Heart left ventricle (tissue), 13 donors: ENCODE data around the gene FAM98C.

Experiments
- CTCF ChIP-seq, 12 donors: fragments of 200-600 bp; sonication (generic) in 4 of 12; IDR thresholded peaks; one replicate each; pipeline versions ENCODE4 v1.5.0 to v1.8.0; 2018 to 2022; ENCODE audit warnings: antibody characterized with exemption in 12 of 12, mild to moderate bottlenecking in 5 of 12
- POLR2A ChIP-seq, 2 donors: fragments of 450-650 bp; IDR thresholded peaks; one replicate each; pipeline ENCODE4 v1.6.1; 2017; ENCODE audit warnings: antibody characterized with exemption in 2 of 2, mild to moderate bottlenecking in 2 of 2, moderate library complexity in 2 of 2
- donor health status: ischemic (EF 13 %, LVEDD 7.1; RV severe dilation, severe dysfunction).
- donor health status: DM: no; HTN: yes; CAD: no.
- donor health status: DM: no; HTN: no; CAD: no.
- donor health status: ischemic (EF 25% LVEDD 6.9; RV normal size, moderate dysfunction).
- donor health status: ischemic (EF 25% LVEDD 5.7; RV mildly dilated, moderate dysfunction).
- donor health status: ischemic (EF 35%, LVEDD 5.7; RV mildly dilated, moderate dysfunction).
- donor health status: nonischemic (EF 11% LVEDD 7.7; RV severe dilation, severe dysfunction).
- donor health status: DM: yes; HTN: yes; CAD: no.
- donor health status: PGD.
- donor health status: ischemic (EF 29% LVEDD 5.4; RV normal size, mild dysfunction).
- donor health status: nonischemic (EF 23%, LVEDD 6.1; RV moderate dilation, normal function).

GRCh38 chr19:38378866-38379265 is 24.0 kb upstream of the FAM98C start:
- no peak for TF ChIP-seq CTCF (IDR thresholded peaks at IDR 0.05)
- no peak for TF ChIP-seq POLR2A (IDR thresholded peaks at IDR 0.05)
